VCaP (cell line): ENCODE data around the gene AGBL3.

ENCODE experiments used
- H3K27ac ChIP-seq: fragments of 450-650 bp; 2 replicates; pipeline ENCODE4 v1.5.1; 2017
- CTCF ChIP-seq: fragments of 450-650 bp; conservative IDR thresholded peaks from 2 replicates; pipeline ENCODE4 v1.5.1; 2017; ENCODE audit warnings: mild to moderate bottlenecking, moderate library complexity

AGBL3 gene

GRCh38 chr7:135077642-135078041, 91.3 kb downstream of the AGBL3 start:
- no peak overlapping the region for H3K27ac ChIP-seq
- no peak for TF ChIP-seq CTCF

- no peak for TF ChIP-seq CTCF
- no peak overlapping the region for H3K27ac ChIP-seq
Measured at GRCh38 chr7:135078051-135078450, 91.7 kb downstream of the AGBL3 start.

GRCh38 chr7:135079068-135079467, 92.8 kb downstream of the AGBL3 start:
- TF ChIP-seq CTCF = no peak
- H3K27ac ChIP-seq = no peak overlapping the region

- H3K27ac ChIP-seq = no peak overlapping the region
- TF ChIP-seq CTCF = no peak
Measured at GRCh38 chr7:135083005-135083404, 96.7 kb downstream of the AGBL3 start.

- no peak for TF ChIP-seq CTCF
- H3K27ac ChIP-seq = no peak overlapping the region
Measured at GRCh38 chr7:135088566-135088965, 102.3 kb downstream of the AGBL3 start.

GRCh38 chr7:135091717-135092116, 105.4 kb downstream of the AGBL3 start:
- TF ChIP-seq CTCF = no peak
- no peak overlapping the region for H3K27ac ChIP-seq

- H3K27ac ChIP-seq = peak overlapping the region; percentile 66
- TF ChIP-seq CTCF = no peak
Measured at GRCh38 chr7:135094472-135095237, 108.3 kb downstream of the AGBL3 start.
